ENCODE data around the gene EPHB2.

The EPHB2 gene

GRCh38 chr1:22910986-22911651 is 200.5 kb downstream of the EPHB2 start (continued):
- TF ChIP-seq, protein P1, sequence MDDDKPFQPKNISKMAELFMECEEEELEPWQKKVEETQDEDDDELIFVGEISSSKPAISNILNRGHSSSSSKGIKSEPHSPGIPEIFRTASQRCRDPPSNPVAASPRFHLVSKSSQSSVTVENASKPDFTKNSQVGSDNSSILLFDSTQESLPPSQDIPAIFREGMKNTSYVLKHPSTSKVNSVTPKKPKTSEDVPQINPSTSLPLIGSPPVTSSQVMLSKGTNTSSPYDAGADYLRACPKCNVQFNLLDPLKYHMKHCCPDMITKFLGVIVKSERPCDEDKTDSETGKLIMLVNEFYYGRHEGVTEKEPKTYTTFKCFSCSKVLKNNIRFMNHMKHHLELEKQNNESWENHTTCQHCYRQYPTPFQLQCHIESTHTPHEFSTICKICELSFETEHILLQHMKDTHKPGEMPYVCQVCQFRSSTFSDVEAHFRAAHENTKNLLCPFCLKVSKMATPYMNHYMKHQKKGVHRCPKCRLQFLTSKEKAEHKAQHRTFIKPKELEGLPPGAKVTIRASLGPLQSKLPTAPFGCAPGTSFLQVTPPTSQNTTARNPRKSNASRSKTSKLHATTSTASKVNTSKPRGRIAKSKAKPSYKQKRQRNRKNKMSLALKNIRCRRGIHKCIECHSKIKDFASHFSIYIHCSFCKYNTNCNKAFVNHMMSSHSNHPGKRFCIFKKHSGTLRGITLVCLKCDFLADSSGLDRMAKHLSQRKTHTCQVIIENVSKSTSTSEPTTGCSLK (tag by site-specific recombination; IDR thresholded peaks at IDR 0.05) = no peak
- peak; percentile 66 for TF ChIP-seq ZFHX2 (tag by site-specific recombination; conservative IDR thresholded peaks at IDR 0.05)
- no peak for TF ChIP-seq ZNF76 (tag by site-specific recombination; IDR thresholded peaks at IDR 0.05; ENCODE audit: borderline replicate concordance, low read depth)
- TF ChIP-seq ZNF223 (tag by site-specific recombination; IDR thresholded peaks at IDR 0.05) = no peak
- TF ChIP-seq FEZF1 (tag by site-specific recombination; IDR thresholded peaks at IDR 0.05) = no peak
- TF ChIP-seq ZNF623 (tag by site-specific recombination; IDR thresholded peaks at IDR 0.05) = peak; percentile 69
- TF ChIP-seq SP3 (tag by site-specific recombination; IDR thresholded peaks at IDR 0.05) = no peak
- TF ChIP-seq ZNF239 (tag by site-specific recombination; IDR thresholded peaks at IDR 0.05) = no peak
- TF ChIP-seq, protein P2, sequence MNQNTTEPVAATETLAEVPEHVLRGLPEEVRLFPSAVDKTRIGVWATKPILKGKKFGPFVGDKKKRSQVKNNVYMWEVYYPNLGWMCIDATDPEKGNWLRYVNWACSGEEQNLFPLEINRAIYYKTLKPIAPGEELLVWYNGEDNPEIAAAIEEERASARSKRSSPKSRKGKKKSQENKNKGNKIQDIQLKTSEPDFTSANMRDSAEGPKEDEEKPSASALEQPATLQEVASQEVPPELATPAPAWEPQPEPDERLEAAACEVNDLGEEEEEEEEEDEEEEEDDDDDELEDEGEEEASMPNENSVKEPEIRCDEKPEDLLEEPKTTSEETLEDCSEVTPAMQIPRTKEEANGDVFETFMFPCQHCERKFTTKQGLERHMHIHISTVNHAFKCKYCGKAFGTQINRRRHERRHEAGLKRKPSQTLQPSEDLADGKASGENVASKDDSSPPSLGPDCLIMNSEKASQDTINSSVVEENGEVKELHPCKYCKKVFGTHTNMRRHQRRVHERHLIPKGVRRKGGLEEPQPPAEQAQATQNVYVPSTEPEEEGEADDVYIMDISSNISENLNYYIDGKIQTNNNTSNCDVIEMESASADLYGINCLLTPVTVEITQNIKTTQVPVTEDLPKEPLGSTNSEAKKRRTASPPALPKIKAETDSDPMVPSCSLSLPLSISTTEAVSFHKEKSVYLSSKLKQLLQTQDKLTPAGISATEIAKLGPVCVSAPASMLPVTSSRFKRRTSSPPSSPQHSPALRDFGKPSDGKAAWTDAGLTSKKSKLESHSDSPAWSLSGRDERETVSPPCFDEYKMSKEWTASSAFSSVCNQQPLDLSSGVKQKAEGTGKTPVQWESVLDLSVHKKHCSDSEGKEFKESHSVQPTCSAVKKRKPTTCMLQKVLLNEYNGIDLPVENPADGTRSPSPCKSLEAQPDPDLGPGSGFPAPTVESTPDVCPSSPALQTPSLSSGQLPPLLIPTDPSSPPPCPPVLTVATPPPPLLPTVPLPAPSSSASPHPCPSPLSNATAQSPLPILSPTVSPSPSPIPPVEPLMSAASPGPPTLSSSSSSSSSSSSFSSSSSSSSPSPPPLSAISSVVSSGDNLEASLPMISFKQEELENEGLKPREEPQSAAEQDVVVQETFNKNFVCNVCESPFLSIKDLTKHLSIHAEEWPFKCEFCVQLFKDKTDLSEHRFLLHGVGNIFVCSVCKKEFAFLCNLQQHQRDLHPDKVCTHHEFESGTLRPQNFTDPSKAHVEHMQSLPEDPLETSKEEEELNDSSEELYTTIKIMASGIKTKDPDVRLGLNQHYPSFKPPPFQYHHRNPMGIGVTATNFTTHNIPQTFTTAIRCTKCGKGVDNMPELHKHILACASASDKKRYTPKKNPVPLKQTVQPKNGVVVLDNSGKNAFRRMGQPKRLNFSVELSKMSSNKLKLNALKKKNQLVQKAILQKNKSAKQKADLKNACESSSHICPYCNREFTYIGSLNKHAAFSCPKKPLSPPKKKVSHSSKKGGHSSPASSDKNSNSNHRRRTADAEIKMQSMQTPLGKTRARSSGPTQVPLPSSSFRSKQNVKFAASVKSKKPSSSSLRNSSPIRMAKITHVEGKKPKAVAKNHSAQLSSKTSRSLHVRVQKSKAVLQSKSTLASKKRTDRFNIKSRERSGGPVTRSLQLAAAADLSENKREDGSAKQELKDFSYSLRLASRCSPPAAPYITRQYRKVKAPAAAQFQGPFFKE (tag by site-specific recombination; IDR thresholded peaks at IDR 0.05; ENCODE audit: borderline replicate concordance) = no peak
- TF ChIP-seq ZNF555 (tag by site-specific recombination; conservative IDR thresholded peaks at IDR 0.05) = peak; percentile 73
- no peak for TF ChIP-seq KLF7 (tag by site-specific recombination; IDR thresholded peaks at IDR 0.05; ENCODE audit: borderline replicate concordance)
- no peak for TF ChIP-seq ZNF132 (tag by site-specific recombination; IDR thresholded peaks at IDR 0.05; ENCODE audit: borderline replicate concordance)
- 0 out of 2 replicates have a peak, but pooled peaks have one; percentile 62 for TF ChIP-seq ZNF354C (tag by site-specific recombination; IDR thresholded peaks at IDR 0.05; ENCODE audit: borderline replicate concordance, low read depth)
- peak; percentile 63; the same call in 1 of the 2 replicates for TF ChIP-seq ZNF292 (tag by site-specific recombination; IDR thresholded peaks at IDR 0.05; ENCODE audit: borderline replicate concordance, low read depth)
- TF ChIP-seq WT1 (tag by site-specific recombination; IDR thresholded peaks at IDR 0.05) = no peak
- TF ChIP-seq ZNF175 (tag by site-specific recombination; IDR thresholded peaks at IDR 0.05) = no peak
- no peak for TF ChIP-seq ZNF521 (tag by site-specific recombination; IDR thresholded peaks at IDR 0.05)
- TF ChIP-seq, protein P3, sequence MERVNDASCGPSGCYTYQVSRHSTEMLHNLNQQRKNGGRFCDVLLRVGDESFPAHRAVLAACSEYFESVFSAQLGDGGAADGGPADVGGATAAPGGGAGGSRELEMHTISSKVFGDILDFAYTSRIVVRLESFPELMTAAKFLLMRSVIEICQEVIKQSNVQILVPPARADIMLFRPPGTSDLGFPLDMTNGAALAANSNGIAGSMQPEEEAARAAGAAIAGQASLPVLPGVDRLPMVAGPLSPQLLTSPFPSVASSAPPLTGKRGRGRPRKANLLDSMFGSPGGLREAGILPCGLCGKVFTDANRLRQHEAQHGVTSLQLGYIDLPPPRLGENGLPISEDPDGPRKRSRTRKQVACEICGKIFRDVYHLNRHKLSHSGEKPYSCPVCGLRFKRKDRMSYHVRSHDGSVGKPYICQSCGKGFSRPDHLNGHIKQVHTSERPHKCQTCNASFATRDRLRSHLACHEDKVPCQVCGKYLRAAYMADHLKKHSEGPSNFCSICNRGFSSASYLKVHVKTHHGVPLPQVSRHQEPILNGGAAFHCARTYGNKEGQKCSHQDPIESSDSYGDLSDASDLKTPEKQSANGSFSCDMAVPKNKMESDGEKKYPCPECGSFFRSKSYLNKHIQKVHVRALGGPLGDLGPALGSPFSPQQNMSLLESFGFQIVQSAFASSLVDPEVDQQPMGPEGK (tag by site-specific recombination; IDR thresholded peaks at IDR 0.05) = no peak
- no peak for TF ChIP-seq ZNF792 (tag by site-specific recombination; IDR thresholded peaks at IDR 0.05)
- TF ChIP-seq KLF10 (tag by site-specific recombination; IDR thresholded peaks at IDR 0.05) = no peak
- TF ChIP-seq ZNF280D (tag by site-specific recombination; IDR thresholded peaks at IDR 0.05) = no peak
- TF ChIP-seq, protein P4, sequence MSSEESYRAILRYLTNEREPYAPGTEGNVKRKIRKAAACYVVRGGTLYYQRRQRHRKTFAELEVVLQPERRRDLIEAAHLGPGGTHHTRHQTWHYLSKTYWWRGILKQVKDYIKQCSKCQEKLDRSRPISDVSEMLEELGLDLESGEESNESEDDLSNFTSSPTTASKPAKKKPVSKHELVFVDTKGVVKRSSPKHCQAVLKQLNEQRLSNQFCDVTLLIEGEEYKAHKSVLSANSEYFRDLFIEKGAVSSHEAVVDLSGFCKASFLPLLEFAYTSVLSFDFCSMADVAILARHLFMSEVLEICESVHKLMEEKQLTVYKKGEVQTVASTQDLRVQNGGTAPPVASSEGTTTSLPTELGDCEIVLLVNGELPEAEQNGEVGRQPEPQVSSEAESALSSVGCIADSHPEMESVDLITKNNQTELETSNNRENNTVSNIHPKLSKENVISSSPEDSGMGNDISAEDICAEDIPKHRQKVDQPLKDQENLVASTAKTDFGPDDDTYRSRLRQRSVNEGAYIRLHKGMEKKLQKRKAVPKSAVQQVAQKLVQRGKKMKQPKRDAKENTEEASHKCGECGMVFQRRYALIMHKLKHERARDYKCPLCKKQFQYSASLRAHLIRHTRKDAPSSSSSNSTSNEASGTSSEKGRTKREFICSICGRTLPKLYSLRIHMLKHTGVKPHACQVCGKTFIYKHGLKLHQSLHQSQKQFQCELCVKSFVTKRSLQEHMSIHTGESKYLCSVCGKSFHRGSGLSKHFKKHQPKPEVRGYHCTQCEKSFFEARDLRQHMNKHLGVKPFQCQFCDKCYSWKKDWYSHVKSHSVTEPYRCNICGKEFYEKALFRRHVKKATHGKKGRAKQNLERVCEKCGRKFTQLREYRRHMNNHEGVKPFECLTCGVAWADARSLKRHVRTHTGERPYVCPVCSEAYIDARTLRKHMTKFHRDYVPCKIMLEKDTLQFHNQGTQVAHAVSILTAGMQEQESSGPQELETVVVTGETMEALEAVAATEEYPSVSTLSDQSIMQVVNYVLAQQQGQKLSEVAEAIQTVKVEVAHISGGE (tag by site-specific recombination; conservative IDR thresholded peaks at IDR 0.05; ENCODE audit: low read depth) = peak; percentile 72
- no peak for TF ChIP-seq ZNF843 (tag by site-specific recombination; IDR thresholded peaks at IDR 0.05)

Measured in HEK293 (cell line).